Gastrocnemius medialis (tissue), 4 donors: Measurements from ENCODE around the gene PPP2R5C. TPM values are rescaled to one million over a fixed set of nuclear protein-coding genes. Genes with fewer than 3 reads are reported as not detected.

Experiments
- ATAC-seq, 2 donors: fragments of 150-250 bp; one replicate each; pipeline ENCODE4 v1.9.1; 2016
- DNase-seq, 2 donors: peaks; one replicate each; pipeline ENCODE4 v3.0.0-alpha.2; 2019
- H3K27ac ChIP-seq, 4 donors: fragments of 200-600 bp; sonication (generic); 1 replicate in 1 of 4; 2 replicates in 3 of 4; pipeline ENCODE4 v1.5.1; 2016 to 2018; ENCODE audit warnings: mild to moderate bottlenecking in 2 of 4, moderate library complexity in 1 of 4
- H3K27me3 ChIP-seq, 3 donors: fragments of 200-600 bp; sonication (generic) in 2 of 3; 1 replicate in 1 of 3; 2 replicates in 2 of 3; pipeline versions ENCODE4 v1.5.1 to v1.6.0; 2016 to 2019; ENCODE audit warnings: mild to moderate bottlenecking in 1 of 3, moderate library complexity in 1 of 3
- H3K36me3 ChIP-seq, 2 donors: fragments of 200-600 bp; sonication (generic) in 1 of 2; one replicate each; pipeline ENCODE4 v1.5.1; 2017 to 2018
- H3K4me1 ChIP-seq, 2 donors: fragments of 200-600 bp; sonication (generic) in 1 of 2; one replicate each; pipeline ENCODE4 v1.5.1; 2016 to 2017; ENCODE audit warnings: mild to moderate bottlenecking in 2 of 2
- H3K4me3 ChIP-seq, 4 donors: fragments of 200-600 bp; sonication (generic) in 3 of 4; 1 replicate in 1 of 4; 2 replicates in 3 of 4; pipeline ENCODE4 v1.5.1; 2016 to 2019; ENCODE audit warnings: mild to moderate bottlenecking in 2 of 4
- H3K9me3 ChIP-seq, 3 donors: fragments of 200-600 bp; sonication (generic) in 2 of 3; 1 replicate in 1 of 3; 2 replicates in 2 of 3; pipeline ENCODE4 v1.5.1; 2016 to 2019
- CTCF ChIP-seq, 5 experiments: fragments of 450-650 bp in 3 of 5; fragments of 200-600 bp in 2 of 5; sonication (generic) in 2 of 5; IDR thresholded peaks in 4 of 5; conservative IDR thresholded peaks in 1 of 5; 1 replicate in 4 of 5; 2 replicates in 1 of 5; pipeline ENCODE4 v1.5.1; 2016 to 2019; ENCODE audit warnings: antibody characterized with exemption in 5 of 5, mild to moderate bottlenecking in 3 of 5, moderate library complexity in 3 of 5
- POLR2A ChIP-seq, 2 donors: fragments of 450-650 bp; IDR thresholded peaks; one replicate each; pipeline ENCODE4 v1.6.1; 2017; ENCODE audit warnings: antibody characterized with exemption in 2 of 2, mild to moderate bottlenecking in 2 of 2, moderate library complexity in 2 of 2
- in situ Hi-C, 4 donors: fragments of 200-750 bp; cut with MboI; loops; one replicate each; pipeline versions ENCODE4 v1.15.0 to v1.8.0; 2017; ENCODE audit warnings: low sequenced_read_pairs in 4 of 4
- intact Hi-C: fragments of 100-400 bp; cut with DNase I; formaldehyde crosslinking; loops from one replicate; pipeline ENCODE4 v1.15.1; 2023; ENCODE audit warnings: low total_unique reads
- total RNA-seq, 4 donors: library from RNA; depleted of rRNA; stranded (reverse); fragments of >200 nt; gene quantifications; one replicate each; pipeline versions ENCODE4 v1.1.0 to v1.2.3, GENCODE V29; 2016

Gene PPP2R5C
- total RNA-seq, 4 donors from 2014 or later = 35.4 to 65.9 (median 49.3) TPM

- Histone ChIP-seq H3K27me3 (no peaks in the 10 kb centered on the region), H3K27ac (no peak overlapping the region), H3K4me3 (no peak overlapping the region), H3K9me3 (no peaks in the 10 kb centered on the region), H3K36me3 (no peaks in the 10 kb centered on the region), H3K4me1 (peaks cover 18 to 31% of the 10 kb centered on the region in 2 donors)
- ATAC-seq (no peak), DNase-seq (no peak)
- in situ Hi-C loops = loop anchor here (10.0 to 25.0 kb wide), 5 partner anchors 51 to 539 kb away; partner anchors contain the start of genes DYNC1H1 (in 1 of the 4), MOK (in 1 of the 4) and ZNF839 (in 1 of the 4)
- intact Hi-C loops = no loop called here
- no peak for TF ChIP-seq CTCF (IDR thresholded peaks at IDR 0.05 in 4 of 5, conservative IDR thresholded peaks at IDR 0.05 in 1 of 5)
- no peak for TF ChIP-seq POLR2A (IDR thresholded peaks at IDR 0.05)
Observed at GRCh38 chr14:101773378-101773777, 11.9 kb downstream of the PPP2R5C start.

- no peaks in the 10 kb centered on the region for H3K36me3 ChIP-seq
- H3K4me1 ChIP-seq = peaks cover 18 to 31% of the 10 kb centered on the region in 2 donors
- DNase-seq (no peak), ATAC-seq (no peak)
- no peaks in the 10 kb centered on the region for H3K9me3 ChIP-seq
- no peak overlapping the region for H3K4me3 ChIP-seq
- peak overlapping the region in 1 of 4 donors; percentile 16 for H3K27ac ChIP-seq
- no peaks in the 10 kb centered on the region for H3K27me3 ChIP-seq
- TF ChIP-seq CTCF (IDR thresholded peaks at IDR 0.05 in 4 of 5, conservative IDR thresholded peaks at IDR 0.05 in 1 of 5) (no peak), POLR2A (IDR thresholded peaks at IDR 0.05) (no peak)
- in situ Hi-C loops (loop anchor here (10.0 to 25.0 kb wide), 5 partner anchors 51 to 538 kb away; partner anchors contain the start of genes DYNC1H1 (in 1 of the 4), MOK (in 1 of the 4) and ZNF839 (in 1 of the 4)), intact Hi-C loops (no loop called here)
Observed at GRCh38 chr14:101774006-101774795, 12.7 kb downstream of the PPP2R5C start.

- DNase-seq (no peak), ATAC-seq (no peak)
- in situ Hi-C loops = loop anchor here (10.0 to 25.0 kb wide), 5 partner anchors 50 to 537 kb away; partner anchors contain the start of genes DYNC1H1 (in 1 of the 4), MOK (in 1 of the 4) and ZNF839 (in 1 of the 4)
- H3K36me3 ChIP-seq = no peaks in the 10 kb centered on the region
- intact Hi-C loops = no loop called here
- H3K27me3 ChIP-seq = no peaks in the 10 kb centered on the region
- H3K9me3 ChIP-seq = no peaks in the 10 kb centered on the region
- peaks cover 18 to 31% of the 10 kb centered on the region in 2 donors for H3K4me1 ChIP-seq
- no peak overlapping the region for H3K4me3 ChIP-seq
- no peak for TF ChIP-seq POLR2A (IDR thresholded peaks at IDR 0.05)
- H3K27ac ChIP-seq = peak overlapping the region in 1 of 4 donors; percentile 16
Observed at GRCh38 chr14:101774814-101775213, 13.3 kb downstream of the PPP2R5C start.

GRCh38 chr14:101775826-101776225 lies 14.3 kb downstream of the PPP2R5C start:
- ATAC-seq (no peak), DNase-seq (no peak)
- peak overlapping the region in 1 of 4 donors; percentile 19 for H3K27ac ChIP-seq
- no peak for TF ChIP-seq CTCF (IDR thresholded peaks at IDR 0.05 in 4 of 5, conservative IDR thresholded peaks at IDR 0.05 in 1 of 5)
- no peak for TF ChIP-seq POLR2A (IDR thresholded peaks at IDR 0.05)
- H3K27me3 ChIP-seq = no peaks in the 10 kb centered on the region
- peaks cover 20 to 36% of the 10 kb centered on the region in 2 donors for H3K4me1 ChIP-seq
- in situ Hi-C loops (loop anchor here in 1 of 4 donors (10.0 kb wide), 2 partner anchors 49 to 169 kb away; no protein-coding TSS in a partner anchor), intact Hi-C loops (loop anchor here (2.0 kb wide), 1 partner anchor 67 kb away; no protein-coding TSS in a partner anchor)
- H3K4me3 ChIP-seq = no peak overlapping the region
- H3K9me3 ChIP-seq = no peaks in the 10 kb centered on the region
- no peaks in the 10 kb centered on the region for H3K36me3 ChIP-seq

- DNase-seq (no peak), ATAC-seq (no peak)
- H3K4me3 ChIP-seq = no peak overlapping the region
- no peaks in the 10 kb centered on the region for H3K36me3 ChIP-seq
- H3K27me3 ChIP-seq = no peaks in the 10 kb centered on the region
- peaks cover 22 to 40% of the 10 kb centered on the region in 2 donors for H3K4me1 ChIP-seq
- no peaks in the 10 kb centered on the region for H3K9me3 ChIP-seq
- in situ Hi-C loops = loop anchor here in 1 of 4 donors (10.0 kb wide), 2 partner anchors 48 to 168 kb away; no protein-coding TSS in a partner anchor
- intact Hi-C loops = loop anchor here (2.0 kb wide), 1 partner anchor 66 kb away; no protein-coding TSS in a partner anchor
- no peak for TF ChIP-seq CTCF (IDR thresholded peaks at IDR 0.05 in 4 of 5, conservative IDR thresholded peaks at IDR 0.05 in 1 of 5)
- TF ChIP-seq POLR2A (IDR thresholded peaks at IDR 0.05) = no peak
- no peak overlapping the region for H3K27ac ChIP-seq
Observed at GRCh38 chr14:101776344-101776743, 14.8 kb downstream of the PPP2R5C start.
